AG09319 (cell line): ENCODE data around the gene NCKAP5.

Experiments used
- DNase-seq: peaks from one replicate; pipeline ENCODE4 v3.0.0-alpha.2; 2010; ENCODE audit warnings: low read depth; ENCODE audit errors: extremely low read depth
- TF ChIP-seq, protein P1 (sequence below): IDR thresholded peaks from 2 replicates; pipeline ENCODE4 v1.5.1; 2011; ENCODE audit warnings: low read depth, mild to moderate bottlenecking, inconsistent platforms, low read length, moderate library complexity

Gene NCKAP5

DNA sequence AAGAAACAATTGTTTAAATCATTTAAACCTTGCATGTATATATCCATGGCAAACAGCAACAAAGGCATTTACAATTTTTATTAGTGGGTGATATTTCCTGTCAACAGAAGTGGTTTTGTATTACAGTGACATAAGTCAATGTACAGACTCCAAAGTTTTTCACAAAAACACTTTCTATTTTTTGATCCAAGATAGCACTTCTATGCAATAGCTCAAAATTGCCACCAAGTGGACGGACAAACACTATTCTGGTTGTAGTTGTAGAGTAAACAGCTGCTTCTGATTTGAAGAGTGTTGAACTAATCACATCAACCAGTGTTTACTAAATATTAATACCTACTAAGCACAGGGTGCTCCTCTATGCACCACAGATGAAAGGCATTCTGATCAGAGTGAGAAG lies 421.4 kb downstream of the NCKAP5 start:
- TF ChIP-seq, protein P1, sequence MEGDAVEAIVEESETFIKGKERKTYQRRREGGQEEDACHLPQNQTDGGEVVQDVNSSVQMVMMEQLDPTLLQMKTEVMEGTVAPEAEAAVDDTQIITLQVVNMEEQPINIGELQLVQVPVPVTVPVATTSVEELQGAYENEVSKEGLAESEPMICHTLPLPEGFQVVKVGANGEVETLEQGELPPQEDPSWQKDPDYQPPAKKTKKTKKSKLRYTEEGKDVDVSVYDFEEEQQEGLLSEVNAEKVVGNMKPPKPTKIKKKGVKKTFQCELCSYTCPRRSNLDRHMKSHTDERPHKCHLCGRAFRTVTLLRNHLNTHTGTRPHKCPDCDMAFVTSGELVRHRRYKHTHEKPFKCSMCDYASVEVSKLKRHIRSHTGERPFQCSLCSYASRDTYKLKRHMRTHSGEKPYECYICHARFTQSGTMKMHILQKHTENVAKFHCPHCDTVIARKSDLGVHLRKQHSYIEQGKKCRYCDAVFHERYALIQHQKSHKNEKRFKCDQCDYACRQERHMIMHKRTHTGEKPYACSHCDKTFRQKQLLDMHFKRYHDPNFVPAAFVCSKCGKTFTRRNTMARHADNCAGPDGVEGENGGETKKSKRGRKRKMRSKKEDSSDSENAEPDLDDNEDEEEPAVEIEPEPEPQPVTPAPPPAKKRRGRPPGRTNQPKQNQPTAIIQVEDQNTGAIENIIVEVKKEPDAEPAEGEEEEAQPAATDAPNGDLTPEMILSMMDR: peak; percentile 24
- DNase-seq: no peak

DNA sequence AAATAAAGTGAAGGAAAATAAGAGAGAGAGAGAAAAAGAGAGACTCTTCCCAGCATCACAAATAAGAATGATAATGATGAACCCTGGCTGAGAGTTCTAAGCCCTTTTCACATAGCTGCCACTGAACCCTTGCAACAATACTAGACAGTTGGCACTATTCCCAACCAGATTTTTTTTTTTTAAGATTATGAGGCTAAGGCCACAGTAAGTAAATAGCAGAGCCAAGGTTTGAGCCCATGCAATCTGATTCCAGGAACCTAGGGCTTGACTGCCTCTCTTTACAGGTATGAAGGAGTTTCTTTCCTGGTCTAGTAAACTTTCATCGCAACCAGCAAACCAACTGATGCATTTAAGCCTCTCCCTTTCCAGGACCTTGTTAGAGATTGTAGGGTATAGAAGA lies 424.6 kb downstream of the NCKAP5 start:
- DNase-seq: no peak
- TF ChIP-seq, protein P1: no peak

GRCh38 chr2:133142087-133142486 lies 426.2 kb downstream of the NCKAP5 start:
- TF ChIP-seq, protein P1: no peak
- no peak for DNase-seq

- TF ChIP-seq, protein P1: no peak
- no peak for DNase-seq
Observed at GRCh38 chr2:133140620-133141019, 427.6 kb downstream of the NCKAP5 start.

DNA sequence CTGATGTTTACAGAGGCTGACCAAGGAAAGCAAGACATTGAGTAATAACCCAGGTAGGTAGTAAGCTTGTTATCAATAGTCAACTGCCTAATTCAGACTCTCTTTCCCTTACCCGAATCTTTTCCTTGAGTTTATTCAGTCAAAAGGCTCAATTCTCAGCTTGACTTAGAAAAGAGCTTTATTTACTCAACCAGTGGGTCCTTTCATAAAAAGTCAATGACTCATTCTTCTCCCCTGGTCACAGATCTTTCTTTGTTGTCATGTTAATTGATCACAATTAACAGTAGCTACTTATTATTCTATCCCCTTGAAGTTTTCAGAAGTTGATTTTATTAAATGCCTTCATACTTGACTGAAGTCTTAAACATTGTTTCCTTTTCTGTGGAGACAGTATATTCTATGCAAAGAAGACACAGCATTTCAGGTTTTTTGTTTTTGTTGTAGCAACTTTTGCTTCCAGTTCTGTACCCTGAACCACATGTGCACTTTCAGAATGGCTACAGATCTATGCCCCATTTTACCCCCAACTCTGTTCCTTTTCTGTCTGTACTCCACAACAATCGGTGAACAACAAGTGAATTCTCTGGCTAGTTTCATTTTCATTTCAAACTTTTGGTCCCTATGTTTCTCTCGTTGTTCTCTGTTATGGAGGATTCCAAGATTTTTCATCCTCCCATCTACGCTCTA lies 428.3 kb downstream of the NCKAP5 start:
- DNase-seq: no peak
- TF ChIP-seq, protein P1: no peak

DNA sequence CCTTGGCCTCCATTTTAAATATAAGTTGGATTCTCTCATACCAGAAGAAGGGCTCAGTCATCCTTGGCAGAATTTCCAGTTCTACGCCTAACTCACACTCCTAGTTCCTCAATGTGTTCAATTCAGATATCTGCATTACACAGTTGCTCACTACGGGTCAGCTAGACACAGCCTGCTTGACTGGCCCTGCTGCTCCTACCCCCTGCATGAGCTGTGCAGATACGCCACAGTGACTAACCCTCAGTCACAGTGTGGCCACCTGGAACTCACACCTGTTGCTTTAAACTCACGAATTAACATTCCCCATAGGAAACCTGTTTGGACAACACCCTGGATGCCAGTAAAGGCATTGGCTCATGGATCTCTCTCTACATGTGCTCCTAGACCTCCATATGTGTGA lies 429.6 kb downstream of the NCKAP5 start:
- TF ChIP-seq, protein P1: no peak
- DNase-seq: no peak

GRCh38 chr2:133135035-133135654 lies 433.1 kb downstream of the NCKAP5 start:
- TF ChIP-seq, protein P1: no peak
- no peak for DNase-seq
